HepG2 (cell line): ENCODE data around the gene TNS4. TPM values are rescaled to one million over a fixed set of nuclear protein-coding genes. Genes with fewer than 3 reads are reported as not detected.
A peak's percentile ranks its signal among the peaks of the same experiment; 100 is the strongest.

ENCODE experiments used
- ATAC-seq: fragments of 200-7000 bp; cut with Tn5 transposase; 3 replicates; pipeline ENCODE4 v1.9.1; 2020; ENCODE audit warnings: mild to moderate bottlenecking, moderate library complexity
- BruUV-seq: library from RNA; stranded (reverse); fragments of 400-500 nt; replicated peaks from 2 replicates; lab custom pipeline; 2021; lab: Mats Ljungman, UMichigan
- CTCF ChIA-PET: fragments of 300-600 bp; formaldehyde crosslinking; extraction: SDS; loops from one replicate; lab custom pipeline; 2021; ENCODE audit warnings: low total read pairs, inconsistent platforms, low intra/inter-chr PET ratio; lab: Yijun Ruan, JAX
- POLR2A ChIA-PET: fragments of 350-600 bp; sonication (Branson Sonifier 250); formaldehyde crosslinking; loops from one replicate; lab custom pipeline; 2020; ENCODE audit warnings: antibody characterized with exemption, inconsistent platforms; lab: Yijun Ruan, JAX
- DNase-seq: peaks from one replicate; pipeline ENCODE4 v3.0.0-alpha.2; 2015; ENCODE audit warnings: low spot score
- FAIRE-seq: peaks from 3 replicates; lab custom pipeline; 2011; peaks lifted over from hg19 to GRCh38; lab: Jason Lieb, UNC
- H2AFZ ChIP-seq: one replicate; pipeline ENCODE4 v1.6.1; 2011; ENCODE audit warnings: low read length, inconsistent platforms
- H3K27ac ChIP-seq: fragments of 300-600 bp; 3 replicates; pipeline ENCODE4 v1.8.0; 2011; ENCODE audit warnings: mixed run types, mild to moderate bottlenecking, mixed read lengths, low read length, inconsistent platforms; ENCODE audit not compliant: insufficient read depth; ENCODE audit errors: extremely low read length
- H3K27me3 ChIP-seq, 2 experiments: fragments of 200-600 bp in 1 of 2; 2 replicates in 1 of 2; 3 replicates in 1 of 2; pipeline versions ENCODE4 v1.6.0 to v1.8.0; 2011; ENCODE audit warnings: low read length in 2 of 2, mild to moderate bottlenecking in 2 of 2, moderate library complexity in 2 of 2, inconsistent platforms in 1 of 2; ENCODE audit not compliant: insufficient read depth in 2 of 2, control insufficient read depth in 1 of 2
- H3K36me3 ChIP-seq, 2 experiments: fragments of 200-600 bp in 1 of 2; replicated peaks in 1 of 2; 2 replicates in 1 of 2; 3 replicates in 1 of 2; pipeline versions ENCODE4 v1.5.1 to v1.8.0; 2011; ENCODE audit warnings: low read length in 2 of 2, inconsistent platforms in 1 of 2; ENCODE audit not compliant: insufficient read depth in 2 of 2, control insufficient read depth in 1 of 2
- H3K4me1 ChIP-seq: 2 replicates; pipeline ENCODE4 v1.5.1; 2012; ENCODE audit warnings: low read length, inconsistent platforms; ENCODE audit not compliant: insufficient read depth
- H3K4me2 ChIP-seq: 2 replicates; pipeline ENCODE4 v1.6.0; 2011; ENCODE audit warnings: low read depth, low read length, inconsistent platforms
- H3K4me3 ChIP-seq, 3 experiments: fragments of 200-600 bp in 1 of 3; sonication (generic), shearing (Covaris generic) in 1 of 3; replicated peaks in 1 of 3; 2 replicates each; pipeline ENCODE4 v1.5.1; 2011 to 2016; ENCODE audit warnings: low read length in 3 of 3, inconsistent platforms in 2 of 3, low read depth in 2 of 3, mild to moderate bottlenecking in 2 of 3, control low read depth in 1 of 3, mixed read lengths in 1 of 3; ENCODE audit not compliant: insufficient read depth in 1 of 3
- H3K79me2 ChIP-seq: one replicate; pipeline ENCODE4 v1.6.1; 2011; ENCODE audit warnings: low read length, inconsistent platforms; ENCODE audit not compliant: insufficient read depth
- H3K9ac ChIP-seq: 2 replicates; pipeline ENCODE4 v1.6.0; 2011; ENCODE audit warnings: mild to moderate bottlenecking, low read depth, low read length, inconsistent platforms; ENCODE audit not compliant: insufficient read depth
- H3K9me3 ChIP-seq: 2 replicates; pipeline ENCODE4 v1.5.1; 2012; ENCODE audit warnings: mild to moderate bottlenecking, low read length
- H4K20me1 ChIP-seq: 2 replicates; pipeline ENCODE4 v1.6.0; 2011; ENCODE audit warnings: inconsistent platforms, mild to moderate bottlenecking, low read length, moderate library complexity; ENCODE audit not compliant: insufficient read depth
- CTCF ChIP-seq: sonication (generic); formaldehyde crosslinking; IDR thresholded peaks from 2 replicates; pipeline ENCODE4 v1.5.0; 2020; ENCODE audit warnings: mild to moderate bottlenecking, missing genetic modification reagents, moderate library complexity
- ERF ChIP-seq: IDR thresholded peaks from 2 replicates; pipeline ENCODE4 v1.6.1; 2018; ENCODE audit warnings: missing biosample characterization, missing genetic modification reagents
- FOXO4 ChIP-seq: sonication (generic); formaldehyde crosslinking; conservative IDR thresholded peaks from 2 replicates; pipeline ENCODE4 v1.8.1; 2023; ENCODE audit warnings: missing genetic modification reagents
- STAG1 ChIP-seq: sonication (generic); formaldehyde crosslinking; IDR thresholded peaks from 2 replicates; pipeline ENCODE4 v1.4.0; 2020; ENCODE audit warnings: missing genetic modification reagents
- in situ Hi-C: cut with HindIII; loops from 2 replicates; pipeline ENCODE4 v1.10.0; 2017; ENCODE audit warnings: low pct_unique_long_range_greater_than_20kb; ENCODE audit not compliant: extremely low pct_ligation_motif_present
- intact Hi-C: fragments of 100-400 bp; cut with micrococcal nuclease; formaldehyde crosslinking; loops from one replicate; pipeline ENCODE4 v1.10.0; 2022; ENCODE audit not compliant: unreplicated experiment
- polyA plus RNA-seq, 8 experiments: library from polyadenylated mRNA; depleted of rRNA in 3 of 8; stranded (reverse) in 7 of 8; unstranded in 1 of 8; fragments of >200 nt; fragmentation: Illumina TruSeq in 4 of 8; extraction: Trizol in 4 of 8; gene quantifications; 2 replicates each; pipeline versions ENCODE4 v1.2.1 to v1.2.3, GENCODE V29; 2011 to 2016; ENCODE audit warnings: low read depth in 4 of 8, missing spikeins in 1 of 8, mixed read lengths in 1 of 8; ENCODE audit not compliant: insufficient read depth in 1 of 8
- total RNA-seq, 5 experiments: library from RNA; depleted of rRNA; stranded (reverse); fragments of >200 nt; fragmentation: Illumina TruSeq; extraction: Trizol; gene quantifications; 2 replicates each; pipeline ENCODE4 v1.2.3, GENCODE V29; 2016; ENCODE audit warnings: low read depth in 1 of 5

The TNS4 gene
- total and polyA plus RNA-seq, 2 of the 13 experiments (the other 11 are each of a cell fraction or from before 2014, with no cell fraction given): 0.58 to 2.1 TPM

- Histone ChIP-seq H3K27ac (no peak overlapping the region), H3K9ac (no peak overlapping the region), H3K36me3 (no peaks in the 10 kb centered on the region), H3K4me2 (no peak overlapping the region), H2AFZ (no peak overlapping the region), H3K9me3 (no peaks in the 10 kb centered on the region), H3K4me3 (no peak overlapping the region), H3K79me2 (no peaks in the 10 kb centered on the region), H3K4me1 (peaks cover 17% of the 10 kb centered on the region), H3K27me3 (peaks cover 3 to 10% of the 10 kb centered on the region in 2 experiments; a peak in 3 of 5 replicates), H4K20me1 (no peaks in the 10 kb centered on the region)
- peak; percentile 65 for ATAC-seq
- POLR2A ChIA-PET: interaction anchor here (0.9 to 1.8 kb wide), 2 partner anchors 9 to 133 kb away, joined by 3 read pairs; partner anchors contain the start of gene TOP2A
- TF ChIP-seq CTCF (CRISPR knock-in tag) (peak; percentile 32), STAG1 (peak; percentile 15; the same call in 1 of the 2 replicates), FOXO4 (no peak), ERF (CRISPR knock-in tag) (no peak)
- intact Hi-C loops: no loop called here
- BruUV-seq: no TSS peak
- in situ Hi-C loops: no loop called here
- CTCF ChIA-PET: no interaction called here
- FAIRE-seq: peak; percentile 60
- no peak for DNase-seq
Measured at GRCh38 chr17:40427002-40427491, 74.4 kb downstream of the TNS4 start.

Other genes starting within 250 kb of the TNS4 start
- gene CDC6, start 213.7 kb downstream of the TNS4 start, total RNA-seq (2016; rRNA removed; fragmentation: Illumina TruSeq; extraction: Trizol): 114 and 154 TPM in 2 replicates
- gene CDC6, start 213.7 kb downstream of the TNS4 start, polyA plus RNA-seq (2011; rRNA removed): 10.7 and 17.4 TPM in 2 replicates
- gene RARA, start 192.4 kb downstream of the TNS4 start, total RNA-seq (2016; rRNA removed; fragmentation: Illumina TruSeq; extraction: Trizol): 8.6 and 8.9 TPM in 2 replicates
- gene RARA, start 192.4 kb downstream of the TNS4 start, polyA plus RNA-seq (2011; rRNA removed): 6.0 and 6.4 TPM in 2 replicates
- gene GJD3, start 136.9 kb downstream of the TNS4 start, total RNA-seq (2016; rRNA removed; fragmentation: Illumina TruSeq; extraction: Trizol): not detected in 2 replicates
- gene GJD3, start 136.9 kb downstream of the TNS4 start, polyA plus RNA-seq (2011; rRNA removed): not detected in 2 replicates
- 327 and 614 TPM in 2 replicates for gene TOP2A, start 83.7 kb downstream of the TNS4 start, total RNA-seq (2016; rRNA removed; fragmentation: Illumina TruSeq; extraction: Trizol)
- 52.7 and 108 TPM in 2 replicates for gene TOP2A, start 83.7 kb downstream of the TNS4 start, polyA plus RNA-seq (2011; rRNA removed)
- gene IGFBP4, start 58.2 kb downstream of the TNS4 start, total RNA-seq (2016; rRNA removed; fragmentation: Illumina TruSeq; extraction: Trizol): 4.1 and 4.9 TPM in 2 replicates
- gene IGFBP4, start 58.2 kb downstream of the TNS4 start, polyA plus RNA-seq (2011; rRNA removed): 43.6 and 49.0 TPM in 2 replicates
- gene CCR7, start 63.8 kb upstream of the TNS4 start, total RNA-seq (2016; rRNA removed; fragmentation: Illumina TruSeq; extraction: Trizol): 0.04 TPM in 1 of 2 replicates, not detected in the other
- gene CCR7, start 63.8 kb upstream of the TNS4 start, polyA plus RNA-seq (2011; rRNA removed): 0.53 and 0.55 TPM in 2 replicates
- gene SMARCE1, start 146.2 kb upstream of the TNS4 start, total RNA-seq (2016; rRNA removed; fragmentation: Illumina TruSeq; extraction: Trizol): 127 and 168 TPM in 2 replicates
- gene SMARCE1, start 146.2 kb upstream of the TNS4 start, polyA plus RNA-seq (2011; rRNA removed): 34.6 and 43.5 TPM in 2 replicates
- not detected in 2 replicates for gene KRT222, start 163.6 kb upstream of the TNS4 start, total RNA-seq (2016; rRNA removed; fragmentation: Illumina TruSeq; extraction: Trizol)
- not detected in 2 replicates for gene KRT222, start 163.6 kb upstream of the TNS4 start, polyA plus RNA-seq (2011; rRNA removed)
- gene KRT24, start 202.1 kb upstream of the TNS4 start, total RNA-seq (2016; rRNA removed; fragmentation: Illumina TruSeq; extraction: Trizol): not detected in 2 replicates
- not detected in 2 replicates for gene KRT24, start 202.1 kb upstream of the TNS4 start, polyA plus RNA-seq (2011; rRNA removed)